Endothelial cell (in vitro differentiated cells): ENCODE measurements around the gene TEDC1. TPM values are rescaled to one million over a fixed set of nuclear protein-coding genes. Genes with fewer than 3 reads are reported as not detected.

Experiments used
- DNase-seq: peaks from one replicate; pipeline ENCODE4 v3.0.0; 2021; ENCODE audit warnings: low spot score
- H3K27ac Mint-ChIP-seq: one replicate; pipeline ENCODE4 v1.8.0; 2021; ENCODE audit warnings: mixed read lengths, inconsistent platforms; ENCODE audit not compliant: unreplicated experiment
- H3K27me3 Mint-ChIP-seq: one replicate; pipeline ENCODE4 v1.8.0; 2021; ENCODE audit warnings: mild to moderate bottlenecking, moderate library complexity, mixed read lengths, inconsistent platforms; ENCODE audit not compliant: unreplicated experiment
- H3K36me3 Mint-ChIP-seq: one replicate; pipeline ENCODE4 v1.8.0; 2021; ENCODE audit warnings: mild to moderate bottlenecking, low read depth, mixed read lengths, inconsistent platforms; ENCODE audit not compliant: unreplicated experiment
- H3K4me1 Mint-ChIP-seq: one replicate; pipeline ENCODE4 v1.8.0; 2021; ENCODE audit warnings: mild to moderate bottlenecking, mixed read lengths, inconsistent platforms; ENCODE audit not compliant: unreplicated experiment
- H3K4me3 Mint-ChIP-seq: one replicate; pipeline ENCODE4 v1.8.0; 2021; ENCODE audit warnings: mild to moderate bottlenecking, mixed read lengths, inconsistent platforms; ENCODE audit not compliant: unreplicated experiment
- H3K9me3 Mint-ChIP-seq: one replicate; pipeline ENCODE4 v1.8.0; 2021; ENCODE audit warnings: mixed read lengths, inconsistent platforms; ENCODE audit not compliant: unreplicated experiment
- CTCF ChIP-seq: fragments of 200-600 bp; sonication (generic); IDR thresholded peaks from one replicate; pipeline ENCODE4 v1.5.0; 2021; ENCODE audit warnings: antibody characterized with exemption; ENCODE audit not compliant: unreplicated experiment
- total RNA-seq: library from RNA; stranded (reverse); fragmentation: NEBNext Ultra II Directional; extraction: Animal tissue kit (Norgen Biotek cat#: 25700); gene quantifications from one replicate; pipeline ENCODE4 v1.2.1, GENCODE V29; 2021; ENCODE audit not compliant: unreplicated experiment

The TEDC1 gene
- total RNA-seq, 1 donor from 2014 or later: 11.5 TPM

GRCh38 chr14:105529569-105530284 lies 38.7 kb downstream of the TEDC1 start:
- no peak for TF ChIP-seq CTCF
- Mint-ChIP-seq H3K27ac (no peak overlapping the region), H3K27me3 (peaks cover 18% of the 10 kb centered on the region), H3K9me3 (no peaks in the 10 kb centered on the region), H3K4me1 (no peaks in the 10 kb centered on the region), H3K36me3 (no peaks in the 10 kb centered on the region), H3K4me3 (no peak overlapping the region)
- no peak for DNase-seq

GRCh38 chr14:105530285-105531087 lies 39.4 kb downstream of the TEDC1 start:
- Mint-ChIP-seq H3K9me3 (no peaks in the 10 kb centered on the region), H3K27ac (no peak overlapping the region), H3K36me3 (no peaks in the 10 kb centered on the region), H3K4me1 (no peaks in the 10 kb centered on the region), H3K4me3 (no peak overlapping the region), H3K27me3 (peaks cover 20% of the 10 kb centered on the region)
- DNase-seq: no peak
- TF ChIP-seq CTCF: no peak

- Mint-ChIP-seq H3K27ac (no peak overlapping the region), H3K4me3 (no peak overlapping the region), H3K4me1 (no peaks in the 10 kb centered on the region), H3K36me3 (no peaks in the 10 kb centered on the region), H3K9me3 (no peaks in the 10 kb centered on the region), H3K27me3 (peaks cover 17% of the 10 kb centered on the region)
- no peak for DNase-seq
- TF ChIP-seq CTCF: no peak
Measured at GRCh38 chr14:105531088-105531893, 40.2 kb downstream of the TEDC1 start.

GRCh38 chr14:105531894-105532623 lies 41.0 kb downstream of the TEDC1 start:
- Mint-ChIP-seq H3K36me3 (peaks cover 4% of the 10 kb centered on the region), H3K9me3 (no peaks in the 10 kb centered on the region), H3K27ac (no peak overlapping the region), H3K4me1 (no peaks in the 10 kb centered on the region), H3K4me3 (no peak overlapping the region), H3K27me3 (peaks cover 21% of the 10 kb centered on the region)
- TF ChIP-seq CTCF: no peak
- no peak for DNase-seq
